Epithelial cell of prostate (primary cell): ENCODE measurements around the gene ZFP36L1.
A peak's percentile ranks its signal among the peaks of the same experiment; 100 is the strongest.
"Not testable (repeated sequence)": the region's sequence is repeated elsewhere in the genome, so short reads cannot be mapped to it uniquely, and the experiment has no call there.

ENCODE experiments used
- DNase-seq: peaks from one replicate; pipeline ENCODE4 v3.0.0-alpha.2; 2011; ENCODE audit warnings: low read depth, low spot score
- H3K27ac ChIP-seq: fragments of 450-650 bp; 2 replicates; pipeline ENCODE4 v1.5.1; 2017; ENCODE audit warnings: mild to moderate bottlenecking

The ZFP36L1 gene

GRCh38 chr14:68768316-68768715, 24.6 kb downstream of the ZFP36L1 start:
- no peak for DNase-seq

GRCh38 chr14:68767248-68767645, 25.6 kb downstream of the ZFP36L1 start:
- no peak for DNase-seq
- H3K27ac ChIP-seq: no peak overlapping the region

More at GRCh38 chr14:68768316-68768715, 24.6 kb downstream of the ZFP36L1 start:
- no peak overlapping the region for H3K27ac ChIP-seq

GRCh38 chr14:68766299-68767247, 26.3 kb downstream of the ZFP36L1 start:
- no peak overlapping the region for H3K27ac ChIP-seq
- DNase-seq: no peak

- H3K27ac ChIP-seq, DNase-seq: not testable (repeated sequence)
Measured at GRCh38 chr14:68763843-68764242, 29.0 kb downstream of the ZFP36L1 start.

GRCh38 chr14:68762953-68763764, 29.7 kb downstream of the ZFP36L1 start:
- no peak for DNase-seq

GRCh38 chr14:68761391-68761790, 31.5 kb downstream of the ZFP36L1 start:
- no peak overlapping the region for H3K27ac ChIP-seq
- DNase-seq: no peak

More at GRCh38 chr14:68762953-68763764, 29.7 kb downstream of the ZFP36L1 start:
- no peak overlapping the region for H3K27ac ChIP-seq

- H3K27ac ChIP-seq: no peak overlapping the region
- no peak for DNase-seq
Measured at GRCh38 chr14:68760761-68761160, 32.1 kb downstream of the ZFP36L1 start.

GRCh38 chr14:68759937-68760336, 32.9 kb downstream of the ZFP36L1 start:
- no peak for DNase-seq
- no peak overlapping the region for H3K27ac ChIP-seq

GRCh38 chr14:68759017-68759560, 33.8 kb downstream of the ZFP36L1 start:
- H3K27ac ChIP-seq: no peak overlapping the region
- no peak for DNase-seq

- DNase-seq: no peak
- no peak overlapping the region for H3K27ac ChIP-seq
Measured at GRCh38 chr14:68758301-68758700, 34.6 kb downstream of the ZFP36L1 start.

- H3K27ac ChIP-seq: no peak overlapping the region
- DNase-seq: no peak
Measured at GRCh38 chr14:68757618-68758081, 35.2 kb downstream of the ZFP36L1 start.

- no peak for DNase-seq
Measured at GRCh38 chr14:68756734-68757133, 36.1 kb downstream of the ZFP36L1 start.

GRCh38 chr14:68756000-68756481, 36.8 kb downstream of the ZFP36L1 start:
- H3K27ac ChIP-seq: no peak overlapping the region
- DNase-seq: no peak

More at GRCh38 chr14:68756734-68757133, 36.1 kb downstream of the ZFP36L1 start:
- no peak overlapping the region for H3K27ac ChIP-seq

GRCh38 chr14:68755016-68755353, 37.9 kb downstream of the ZFP36L1 start:
- DNase-seq: no peak
- no peak overlapping the region for H3K27ac ChIP-seq

- no peak for DNase-seq
- H3K27ac ChIP-seq: no peak overlapping the region
Measured at GRCh38 chr14:68753690-68754089, 39.2 kb downstream of the ZFP36L1 start.

- H3K27ac ChIP-seq: no peak overlapping the region
- DNase-seq: no peak
Measured at GRCh38 chr14:68752271-68753006, 40.4 kb downstream of the ZFP36L1 start.

GRCh38 chr14:68749487-68750475, 43.1 kb downstream of the ZFP36L1 start:
- DNase-seq: no peak
- H3K27ac ChIP-seq: peak overlapping the region; percentile 38

- no peak for DNase-seq
- H3K27ac ChIP-seq: peak overlapping the region; percentile 38
Measured at GRCh38 chr14:68748691-68749090, 44.2 kb downstream of the ZFP36L1 start.

GRCh38 chr14:68748260-68748659, 44.6 kb downstream of the ZFP36L1 start:
- H3K27ac ChIP-seq: no peak overlapping the region

More at GRCh38 chr14:68748260-68748659, 44.6 kb downstream of the ZFP36L1 start:
- no peak for DNase-seq
